ENCODE results near the gene S100A14.

GRCh38 chr1:153631047-153632022 lies 15.2 kb upstream of the S100A14 start:
- TF ChIP-seq EP300 (IDR thresholded peaks at IDR 0.05) = no peak
- no peak for TF ChIP-seq POLR2A (IDR thresholded peaks at IDR 0.05)
- TF ChIP-seq CTCF (IDR thresholded peaks at IDR 0.05) = no peak

Data from stomach (tissue), 4 donors.